ENCODE data around the gene KATNAL2. TPM values are rescaled to one million over a fixed set of nuclear protein-coding genes. Genes with fewer than 3 reads are reported as not detected.

KATNAL2 gene
- total and polyA plus RNA-seq, 4 experiments from 2014 or later, result 0.94 to 2.1 TPM; not detected in 2

- Histone ChIP-seq H3K27me3 (ENCODE audit: insufficient read depth, low read length) (peaks cover 5% of the 10 kb centered on the region), H3K4me1 (ENCODE audit: insufficient read depth, low read length) (no peaks in the 10 kb centered on the region), H3K9me3 (ENCODE audit: control insufficient read depth in 1 of 2, low read length in 2 of 2) (no peaks in the 10 kb centered on the region), H3K4me3 (ENCODE audit: low read length in 2 of 2) (no peak overlapping the region), H3K27ac (ENCODE audit: low read depth, low read length) (no peak overlapping the region), H3K36me3 (ENCODE audit: insufficient read depth, low read length) (no peaks in the 10 kb centered on the region)
- intact Hi-C loops (cut with micrococcal nuclease), result no loop called here
- ChIA-PET CTCF (ENCODE audit: partially characterized antibody) (no interaction called here), POLR2A (ENCODE audit: partially characterized antibody) (no interaction called here)
- no peak for DNase-seq
- H3K9me3 Mint-ChIP-seq, result peaks cover 0 to 2% (median 0%) of the 10 kb centered on the region in 8 donors
- H3K27me3 Mint-ChIP-seq, result peaks cover 0 to 4% of the 10 kb centered on the region in 2 donors
- H3K27ac Mint-ChIP-seq, result no peak overlapping the region
- no peaks in the 10 kb centered on the region for H3K36me3 Mint-ChIP-seq
- no peaks in the 10 kb centered on the region for H3K4me1 Mint-ChIP-seq
- H3K4me3 Mint-ChIP-seq, result no peak overlapping the region
Observed at GRCh38 chr18:47063096-47063495, 145.7 kb downstream of the KATNAL2 start.

DNA sequence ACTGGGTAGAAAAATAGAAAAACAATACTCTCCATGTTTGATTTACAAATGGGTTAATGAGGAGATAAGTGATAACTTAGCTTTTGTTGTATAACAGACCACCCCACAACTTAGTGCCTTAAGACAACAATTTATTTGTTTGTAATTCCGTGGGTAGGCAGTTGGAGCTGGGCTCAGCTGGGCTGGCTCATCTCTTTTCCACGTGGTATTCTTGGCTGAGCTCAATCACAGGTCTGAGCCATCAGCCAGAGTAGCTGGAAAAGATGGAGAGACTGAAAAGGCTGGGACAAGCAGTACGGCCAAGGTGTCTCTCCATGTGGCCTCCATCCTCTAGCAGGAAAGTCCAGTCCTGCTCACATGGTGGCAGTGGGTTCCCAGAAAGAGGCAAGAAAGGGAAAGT lies 150.2 kb downstream of the KATNAL2 start:
- no peak for DNase-seq
- H3K9me3 Mint-ChIP-seq, result peaks cover 0 to 2% (median 0%) of the 10 kb centered on the region in 8 donors
- intact Hi-C loops (cut with micrococcal nuclease), result no loop called here
- CTCF ChIA-PET (ENCODE audit: partially characterized antibody), result no interaction called here
- no peak overlapping the region for H3K4me3 ChIP-seq (ENCODE audit: low read length in 2 of 2)
- H3K27me3 Mint-ChIP-seq, result peaks cover 4 to 7% of the 10 kb centered on the region in 2 donors
- H3K36me3 Mint-ChIP-seq, result no peaks in the 10 kb centered on the region
- H3K4me1 ChIP-seq (ENCODE audit: insufficient read depth, low read length), result no peaks in the 10 kb centered on the region
- POLR2A ChIA-PET (ENCODE audit: partially characterized antibody), result no interaction called here
- no peak overlapping the region for H3K27ac ChIP-seq (ENCODE audit: low read depth, low read length)
- H3K27me3 ChIP-seq (ENCODE audit: insufficient read depth, low read length), result peaks cover 4% of the 10 kb centered on the region
- no peaks in the 10 kb centered on the region for H3K9me3 ChIP-seq (ENCODE audit: control insufficient read depth in 1 of 2, low read length in 2 of 2)
- H3K4me1 Mint-ChIP-seq, result no peaks in the 10 kb centered on the region
- no peaks in the 10 kb centered on the region for H3K36me3 ChIP-seq (ENCODE audit: insufficient read depth, low read length)
- H3K27ac Mint-ChIP-seq, result no peak overlapping the region
- H3K4me3 Mint-ChIP-seq, result no peak overlapping the region

GRCh38 chr18:47075098-47075883 lies 157.9 kb downstream of the KATNAL2 start:
- ChIA-PET CTCF (ENCODE audit: partially characterized antibody) (interaction anchor here (1.1 to 1.5 kb wide), 3 partner anchors 26 to 673 kb away, joined by 3 to 4 read pairs (median 3); no protein-coding TSS in a partner anchor), POLR2A (ENCODE audit: partially characterized antibody) (no interaction called here)
- Mint-ChIP-seq H3K4me3 (no peak overlapping the region), H3K27me3 (peaks cover 2 to 12% of the 10 kb centered on the region in 2 donors), H3K4me1 (no peaks in the 10 kb centered on the region), H3K27ac (no peak overlapping the region), H3K36me3 (no peaks in the 10 kb centered on the region), H3K9me3 (no peaks in the 10 kb centered on the region)
- no peak for DNase-seq
- Histone ChIP-seq H3K4me3 (ENCODE audit: low read length in 2 of 2) (no peak overlapping the region), H3K36me3 (ENCODE audit: insufficient read depth, low read length) (no peaks in the 10 kb centered on the region), H3K9me3 (ENCODE audit: control insufficient read depth in 1 of 2, low read length in 2 of 2) (no peaks in the 10 kb centered on the region), H3K27me3 (ENCODE audit: insufficient read depth, low read length) (no peaks in the 10 kb centered on the region), H3K27ac (ENCODE audit: low read depth, low read length) (no peak overlapping the region), H3K4me1 (ENCODE audit: insufficient read depth, low read length) (no peaks in the 10 kb centered on the region)
- intact Hi-C loops (cut with micrococcal nuclease), result no loop called here

GRCh38 chr18:47077111-47077510 lies 159.7 kb downstream of the KATNAL2 start:
- Histone ChIP-seq H3K27me3 (ENCODE audit: insufficient read depth, low read length) (no peaks in the 10 kb centered on the region), H3K4me1 (ENCODE audit: insufficient read depth, low read length) (no peaks in the 10 kb centered on the region), H3K36me3 (ENCODE audit: insufficient read depth, low read length) (no peaks in the 10 kb centered on the region), H3K4me3 (ENCODE audit: low read length in 2 of 2) (no peak overlapping the region), H3K9me3 (ENCODE audit: control insufficient read depth in 1 of 2, low read length in 2 of 2) (no peaks in the 10 kb centered on the region), H3K27ac (ENCODE audit: low read depth, low read length) (no peak overlapping the region)
- Mint-ChIP-seq H3K4me3 (no peak overlapping the region), H3K27me3 (peaks cover 0 to 12% of the 10 kb centered on the region in 2 donors), H3K4me1 (no peaks in the 10 kb centered on the region), H3K36me3 (no peaks in the 10 kb centered on the region), H3K27ac (no peak overlapping the region), H3K9me3 (no peaks in the 10 kb centered on the region)
- DNase-seq, result no peak
- intact Hi-C loops (cut with micrococcal nuclease), result no loop called here
- CTCF ChIA-PET (ENCODE audit: partially characterized antibody), result no interaction called here
- POLR2A ChIA-PET (ENCODE audit: partially characterized antibody), result no interaction called here

DNA sequence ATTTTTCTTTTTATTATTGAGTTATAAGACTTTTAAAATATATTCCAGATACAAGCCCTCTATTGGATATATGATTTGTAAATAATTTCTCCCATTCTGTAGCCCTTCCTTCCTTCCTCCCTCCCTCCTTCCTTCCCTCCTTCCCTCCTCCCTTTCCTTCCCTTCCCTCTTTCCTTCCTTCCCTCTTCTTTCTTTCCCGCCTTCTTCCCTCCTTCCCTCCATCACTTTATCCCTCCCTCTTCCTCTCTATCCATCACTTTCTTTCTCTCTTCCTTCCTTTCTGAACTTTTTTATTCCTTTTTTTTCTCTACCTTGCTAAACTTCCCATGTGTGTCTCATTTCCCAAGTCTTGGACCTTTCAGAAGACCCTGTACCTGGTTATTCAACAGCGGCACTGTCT lies 163.5 kb downstream of the KATNAL2 start:
- Mint-ChIP-seq H3K27ac (peak overlapping the region in 1 of 7 donors; percentile 77), H3K4me1 (no peaks in the 10 kb centered on the region), H3K36me3 (peaks cover 0 to 12% of the 10 kb centered on the region in 2 donors), H3K9me3 (no peaks in the 10 kb centered on the region), H3K4me3 (no peak overlapping the region), H3K27me3 (peaks cover 0 to 2% of the 10 kb centered on the region in 2 donors)
- Histone ChIP-seq H3K27ac (ENCODE audit: low read depth, low read length) (no peak overlapping the region), H3K4me3 (ENCODE audit: low read length in 2 of 2) (no peak overlapping the region), H3K9me3 (ENCODE audit: control insufficient read depth in 1 of 2, low read length in 2 of 2) (no peaks in the 10 kb centered on the region), H3K4me1 (ENCODE audit: insufficient read depth, low read length) (no peaks in the 10 kb centered on the region), H3K27me3 (ENCODE audit: insufficient read depth, low read length) (no peaks in the 10 kb centered on the region), H3K36me3 (ENCODE audit: insufficient read depth, low read length) (no peaks in the 10 kb centered on the region)
- ChIA-PET POLR2A (ENCODE audit: partially characterized antibody) (no interaction called here), CTCF (ENCODE audit: partially characterized antibody) (interaction anchor here (1.7 kb wide), 1 partner anchor 124 kb away, joined by 4 read pairs; no protein-coding TSS in a partner anchor)
- intact Hi-C loops (cut with micrococcal nuclease), result no loop called here
- DNase-seq, result no peak

GRCh38 chr18:47081578-47081977 lies 164.2 kb downstream of the KATNAL2 start:
- ChIA-PET POLR2A (ENCODE audit: partially characterized antibody) (no interaction called here), CTCF (ENCODE audit: partially characterized antibody) (interaction anchor here (0.7 to 1.7 kb wide), 2 partner anchors 123 to 673 kb away, joined by 3 to 4 read pairs; no protein-coding TSS in a partner anchor)
- Mint-ChIP-seq H3K27me3 (peaks cover 0 to 2% of the 10 kb centered on the region in 2 donors), H3K36me3 (peaks cover 0 to 17% of the 10 kb centered on the region in 2 donors), H3K4me3 (no peak overlapping the region), H3K27ac (no peak overlapping the region), H3K9me3 (no peaks in the 10 kb centered on the region), H3K4me1 (no peaks in the 10 kb centered on the region)
- intact Hi-C loops (cut with micrococcal nuclease), result no loop called here
- Histone ChIP-seq H3K27me3 (ENCODE audit: insufficient read depth, low read length) (no peaks in the 10 kb centered on the region), H3K9me3 (ENCODE audit: control insufficient read depth in 1 of 2, low read length in 2 of 2) (no peaks in the 10 kb centered on the region), H3K4me1 (ENCODE audit: insufficient read depth, low read length) (no peaks in the 10 kb centered on the region), H3K27ac (ENCODE audit: low read depth, low read length) (no peak overlapping the region), H3K36me3 (ENCODE audit: insufficient read depth, low read length) (no peaks in the 10 kb centered on the region), H3K4me3 (ENCODE audit: low read length in 2 of 2) (no peak overlapping the region)
- DNase-seq, result no peak

DNA sequence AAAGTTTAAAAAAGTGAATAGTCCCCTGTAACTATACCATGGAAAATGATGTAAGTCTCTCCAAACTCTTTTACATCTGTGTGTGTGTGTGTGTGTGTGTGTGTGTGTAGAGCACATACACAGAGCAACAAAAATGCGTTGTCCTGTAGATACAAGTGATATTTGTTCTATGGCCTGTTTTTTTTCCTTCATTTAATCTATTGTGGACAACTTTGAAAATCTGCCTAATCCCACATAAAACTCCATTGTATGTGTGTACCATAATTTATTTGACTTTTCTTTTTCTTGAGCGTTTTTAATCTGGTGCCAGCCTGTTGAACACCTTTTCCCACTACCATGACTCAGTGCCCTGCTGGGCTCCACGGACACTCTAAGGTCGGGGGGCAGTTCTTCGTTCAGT lies 170.3 kb downstream of the KATNAL2 start:
- peaks cover 1 to 38% of the 10 kb centered on the region in 2 donors for H3K36me3 Mint-ChIP-seq
- H3K4me1 Mint-ChIP-seq, result no peaks in the 10 kb centered on the region
- H3K27me3 Mint-ChIP-seq, result no peaks in the 10 kb centered on the region
- no peak overlapping the region for H3K27ac Mint-ChIP-seq
- H3K9me3 Mint-ChIP-seq, result no peaks in the 10 kb centered on the region
- H3K9me3 ChIP-seq (ENCODE audit: control insufficient read depth in 1 of 2, low read length in 2 of 2), result no peaks in the 10 kb centered on the region
- H3K4me3 ChIP-seq (ENCODE audit: low read length in 2 of 2), result no peak overlapping the region
- no peaks in the 10 kb centered on the region for H3K4me1 ChIP-seq (ENCODE audit: insufficient read depth, low read length)
- POLR2A ChIA-PET (ENCODE audit: partially characterized antibody), result no interaction called here
- intact Hi-C loops (cut with micrococcal nuclease), result no loop called here
- CTCF ChIA-PET (ENCODE audit: partially characterized antibody), result interaction anchor here (1.5 kb wide), 1 partner anchor 117 kb away, joined by 6 read pairs; no protein-coding TSS in a partner anchor
- H3K36me3 ChIP-seq (ENCODE audit: insufficient read depth, low read length), result no peaks in the 10 kb centered on the region
- no peak for DNase-seq
- no peak overlapping the region for H3K27ac ChIP-seq (ENCODE audit: low read depth, low read length)
- H3K27me3 ChIP-seq (ENCODE audit: insufficient read depth, low read length), result no peaks in the 10 kb centered on the region
- H3K4me3 Mint-ChIP-seq, result no peak overlapping the region
